ENCODE measurements around the gene C19orf25. TPM values are rescaled to one million over a fixed set of nuclear protein-coding genes. Genes with fewer than 3 reads are reported as not detected.

C19orf25 gene
- total RNA-seq, 1 experiment from 2014 or later = 35.0 TPM

GRCh38 chr19:1433119-1434039 is 45.6 kb downstream of the C19orf25 start:
- H3K4me3 ChIP-seq (ENCODE audit: low read depth, low read length, poor library complexity, severe bottlenecking) = no peak overlapping the region
- intact Hi-C loops (cut with micrococcal nuclease; ENCODE audit: unreplicated experiment) = no loop called here
- DNase-seq (ENCODE audit: low spot score) = no peak
- H3K27me3 ChIP-seq (replicated peaks; ENCODE audit: insufficient read depth, low read depth, low read length, poor library complexity) = no peaks in the 10 kb centered on the region
- ChIA-PET CTCF (no interaction called here), POLR2A (ENCODE audit: low non-redundant PET) (no interaction called here)
- H3K4me1 ChIP-seq (ENCODE audit: insufficient read depth, low read length, poor library complexity, severe bottlenecking) = no peaks in the 10 kb centered on the region
- TF ChIP-seq, protein P1, sequence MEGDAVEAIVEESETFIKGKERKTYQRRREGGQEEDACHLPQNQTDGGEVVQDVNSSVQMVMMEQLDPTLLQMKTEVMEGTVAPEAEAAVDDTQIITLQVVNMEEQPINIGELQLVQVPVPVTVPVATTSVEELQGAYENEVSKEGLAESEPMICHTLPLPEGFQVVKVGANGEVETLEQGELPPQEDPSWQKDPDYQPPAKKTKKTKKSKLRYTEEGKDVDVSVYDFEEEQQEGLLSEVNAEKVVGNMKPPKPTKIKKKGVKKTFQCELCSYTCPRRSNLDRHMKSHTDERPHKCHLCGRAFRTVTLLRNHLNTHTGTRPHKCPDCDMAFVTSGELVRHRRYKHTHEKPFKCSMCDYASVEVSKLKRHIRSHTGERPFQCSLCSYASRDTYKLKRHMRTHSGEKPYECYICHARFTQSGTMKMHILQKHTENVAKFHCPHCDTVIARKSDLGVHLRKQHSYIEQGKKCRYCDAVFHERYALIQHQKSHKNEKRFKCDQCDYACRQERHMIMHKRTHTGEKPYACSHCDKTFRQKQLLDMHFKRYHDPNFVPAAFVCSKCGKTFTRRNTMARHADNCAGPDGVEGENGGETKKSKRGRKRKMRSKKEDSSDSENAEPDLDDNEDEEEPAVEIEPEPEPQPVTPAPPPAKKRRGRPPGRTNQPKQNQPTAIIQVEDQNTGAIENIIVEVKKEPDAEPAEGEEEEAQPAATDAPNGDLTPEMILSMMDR (conservative IDR thresholded peaks at IDR 0.05; ENCODE audit: low read depth, low read length) = no peak
- no peak for TF ChIP-seq EZH2 (IDR thresholded peaks at IDR 0.05; ENCODE audit: borderline replicate concordance, low read depth, low read length, poor library complexity, severe bottlenecking)
- H3K36me3 ChIP-seq (ENCODE audit: insufficient read depth, low read length, poor library complexity, severe bottlenecking) = peaks cover 61% of the 10 kb centered on the region
- H3K27ac ChIP-seq (ENCODE audit: low read depth, low read length, poor library complexity, severe bottlenecking) = no peak overlapping the region
- BruUV-seq (replicated peaks) = no TSS peak
- no peaks in the 10 kb centered on the region for H3K9me3 ChIP-seq (ENCODE audit: low read depth, low read length, poor library complexity, severe bottlenecking)

- Histone ChIP-seq H3K27me3 (replicated peaks; ENCODE audit: insufficient read depth, low read depth, low read length, poor library complexity) (no peaks in the 10 kb centered on the region), H3K9me3 (ENCODE audit: low read depth, low read length, poor library complexity, severe bottlenecking) (no peaks in the 10 kb centered on the region), H3K27ac (ENCODE audit: low read depth, low read length, poor library complexity, severe bottlenecking) (no peak overlapping the region), H3K36me3 (ENCODE audit: insufficient read depth, low read length, poor library complexity, severe bottlenecking) (peaks cover 69% of the 10 kb centered on the region), H3K4me3 (ENCODE audit: low read depth, low read length, poor library complexity, severe bottlenecking) (no peak overlapping the region), H3K4me1 (ENCODE audit: insufficient read depth, low read length, poor library complexity, severe bottlenecking) (no peaks in the 10 kb centered on the region)
- ChIA-PET CTCF (no interaction called here), POLR2A (ENCODE audit: low non-redundant PET) (no interaction called here)
- BruUV-seq (replicated peaks) = no TSS peak
- TF ChIP-seq, protein P1 (conservative IDR thresholded peaks at IDR 0.05; ENCODE audit: low read depth, low read length) = no peak
- TF ChIP-seq EZH2 (IDR thresholded peaks at IDR 0.05; ENCODE audit: borderline replicate concordance, low read depth, low read length, poor library complexity, severe bottlenecking) = no peak
- no peak for DNase-seq (ENCODE audit: low spot score)
- intact Hi-C loops (cut with micrococcal nuclease; ENCODE audit: unreplicated experiment) = no loop called here
Observed at GRCh38 chr19:1432507-1432887, 46.5 kb downstream of the C19orf25 start.

DNA sequence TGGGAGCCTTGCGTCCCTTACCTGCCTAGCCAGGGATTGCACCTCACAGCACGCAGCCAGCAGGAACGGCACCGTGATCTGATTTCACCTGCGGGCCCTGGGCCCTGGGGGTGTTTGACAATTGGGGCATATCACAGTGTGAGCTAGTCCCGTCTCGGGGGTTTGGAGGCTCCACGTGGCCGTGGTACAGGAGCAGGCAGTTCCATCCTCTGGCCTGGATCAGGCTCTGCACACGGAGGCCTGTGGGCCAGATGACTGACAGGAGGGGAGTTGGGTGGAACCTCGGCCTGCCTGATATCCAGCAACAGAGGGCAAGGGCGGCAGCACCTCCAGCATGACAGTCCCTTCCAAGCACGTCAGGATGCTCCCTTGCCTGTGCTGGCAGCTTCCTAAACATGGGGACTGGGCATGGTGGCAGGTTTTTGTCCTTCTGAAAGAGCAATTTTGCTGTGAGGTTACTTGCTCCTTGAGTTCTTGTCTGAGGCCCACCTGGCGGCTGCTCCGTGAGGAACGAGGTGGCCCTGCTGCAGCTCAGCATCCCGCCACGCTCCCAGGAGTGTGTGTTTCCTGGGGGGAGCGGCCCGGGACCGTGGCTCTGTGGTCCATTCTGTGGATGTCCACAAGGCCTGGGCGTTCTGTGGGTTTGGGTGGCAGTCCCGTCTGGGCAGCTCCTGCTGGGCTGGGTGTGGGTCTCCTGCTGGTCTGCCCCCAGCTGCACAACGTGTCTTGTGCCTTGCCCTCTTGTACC is 47.1 kb downstream of the C19orf25 start:
- Histone ChIP-seq H3K4me3 (ENCODE audit: low read depth, low read length, poor library complexity, severe bottlenecking) (no peak overlapping the region), H3K27me3 (replicated peaks; ENCODE audit: insufficient read depth, low read depth, low read length, poor library complexity) (no peaks in the 10 kb centered on the region), H3K27ac (ENCODE audit: low read depth, low read length, poor library complexity, severe bottlenecking) (no peak overlapping the region), H3K4me1 (ENCODE audit: insufficient read depth, low read length, poor library complexity, severe bottlenecking) (no peaks in the 10 kb centered on the region), H3K36me3 (ENCODE audit: insufficient read depth, low read length, poor library complexity, severe bottlenecking) (peaks cover 75% of the 10 kb centered on the region), H3K9me3 (ENCODE audit: low read depth, low read length, poor library complexity, severe bottlenecking) (no peaks in the 10 kb centered on the region)
- DNase-seq (ENCODE audit: low spot score) = no peak
- TF ChIP-seq, protein P1 (conservative IDR thresholded peaks at IDR 0.05; ENCODE audit: low read depth, low read length) = no peak
- TF ChIP-seq EZH2 (IDR thresholded peaks at IDR 0.05; ENCODE audit: borderline replicate concordance, low read depth, low read length, poor library complexity, severe bottlenecking) = no peak
- no TSS peak for BruUV-seq (replicated peaks)
- ChIA-PET POLR2A (ENCODE audit: low non-redundant PET) (no interaction called here), CTCF (no interaction called here)
- intact Hi-C loops (cut with micrococcal nuclease; ENCODE audit: unreplicated experiment) = no loop called here
